Spleen (tissue), 11 donors: Measurements from ENCODE around the gene MAD2L2. TPM values are rescaled to one million over a fixed set of nuclear protein-coding genes. Genes with fewer than 3 reads are reported as not detected.

ENCODE experiments used
- DNase-seq: peaks from one replicate; pipeline ENCODE4 v3.0.0-alpha.2; 2020
- H3K27ac ChIP-seq, 8 donors: fragments of 200-600 bp; sonication (generic) in 7 of 8; 1 replicate in 4 of 8; 2 replicates in 4 of 8; pipeline versions ENCODE4 v1.5.0 to v1.8.0; 2016 to 2021; ENCODE audit warnings: inconsistent platforms in 4 of 8, mild to moderate bottlenecking in 4 of 8, moderate library complexity in 1 of 8
- H3K27me3 ChIP-seq, 7 donors: fragments of 200-600 bp; sonication (generic) in 6 of 7; replicated peaks in 1 of 7; 1 replicate in 4 of 7; 2 replicates in 3 of 7; pipeline versions ENCODE4 v1.5.0 to v1.8.0; 2016 to 2021; ENCODE audit warnings: inconsistent platforms in 3 of 7, mild to moderate bottlenecking in 1 of 7
- H3K36me3 ChIP-seq, 6 donors: fragments of 200-600 bp; sonication (generic) in 5 of 6; 1 replicate in 4 of 6; 2 replicates in 2 of 6; pipeline versions ENCODE4 v1.5.0 to v1.8.0; 2016 to 2021; ENCODE audit warnings: inconsistent platforms in 2 of 6
- H3K4me1 ChIP-seq, 6 donors: fragments of 200-600 bp; sonication (generic) in 5 of 6; 1 replicate in 3 of 6; 2 replicates in 3 of 6; pipeline versions ENCODE4 v1.5.0 to v1.8.0; 2016 to 2021; ENCODE audit warnings: inconsistent platforms in 3 of 6
- H3K4me3 ChIP-seq, 8 donors: fragments of 200-600 bp; sonication (generic) in 7 of 8; 1 replicate in 4 of 8; 2 replicates in 4 of 8; pipeline versions ENCODE4 v1.5.0 to v1.8.0; 2016 to 2021; ENCODE audit warnings: inconsistent platforms in 4 of 8, mild to moderate bottlenecking in 4 of 8, moderate library complexity in 2 of 8
- H3K9me3 ChIP-seq, 8 donors: fragments of 200-600 bp; sonication (generic) in 7 of 8; 1 replicate in 4 of 8; 2 replicates in 4 of 8; pipeline versions ENCODE4 v1.5.0 to v1.8.0; 2016 to 2021; ENCODE audit warnings: inconsistent platforms in 4 of 8
- CTCF ChIP-seq, 11 experiments: fragments of 200-600 bp in 7 of 11; fragments of 450-650 bp in 4 of 11; sonication (generic) in 4 of 11; IDR thresholded peaks in 8 of 11; conservative IDR thresholded peaks in 3 of 11; 1 replicate in 7 of 11; 2 replicates in 4 of 11; pipeline versions ENCODE4 v1.4.0 to v1.8.0; 2016 to 2021; ENCODE audit warnings: antibody characterized with exemption in 11 of 11, inconsistent platforms in 4 of 11, mild to moderate bottlenecking in 1 of 11
- POLR2A ChIP-seq, 3 donors: fragments of 450-650 bp; IDR thresholded peaks; one replicate each; pipeline ENCODE4 v1.5.1; 2017; ENCODE audit warnings: antibody characterized with exemption in 3 of 3, mild to moderate bottlenecking in 1 of 3
- POLR2AphosphoS5 ChIP-seq, 3 donors: sonication (generic); formaldehyde crosslinking; IDR thresholded peaks; one replicate each; pipeline ENCODE4 v1.5.1; 2017; ENCODE audit warnings: antibody characterized with exemption in 3 of 3
- WGBS, 5 donors: extraction: QIAGEN DNeasy Blood & Tissue Kit in 3 of 5; methylation state at CpG; one replicate each; pipeline versions ENCODE4 v1.1.5 to v1.1.7; 2013 to 2018; 5-methylcytosine and 5-hydroxymethylcytosine counted together
- intact Hi-C: fragments of 100-400 bp; cut with DNase I; formaldehyde crosslinking; loops from one replicate; pipeline ENCODE4 v1.15.0; 2023; ENCODE audit warnings: low total_unique reads
- polyA plus RNA-seq, 3 donors: library from polyadenylated mRNA; stranded (reverse); fragments of 200-250 nt; gene quantifications; one replicate each; pipeline ENCODE4 v1.2.1, GENCODE V29; 2013
- total RNA-seq, 7 donors: library from RNA; depleted of rRNA in 3 of 7; stranded (reverse); fragments of >200 nt in 3 of 7; fragmentation: NEBNext Ultra II Directional in 4 of 7; extraction: Animal tissue kit (Norgen Biotek cat#: 25700) in 4 of 7; gene quantifications; one replicate each; pipeline versions ENCODE4 v1.1.0 to v1.2.1, GENCODE V29; 2016 to 2021
- donor health status: healthy with polysubstance abuse.
- donor health status: DM: no; HTN: no; CAD: no; lungs with moderate emphysema.
- donor health status: DM: no; HTN: no; CAD: no.
- donor health status: Bipolar disorder and iron deficiency.
- donor health status: healthy.
- donor health status: DM: no; HTN: no; CAD: no.
- donor health status: DM: yes; HTN: yes; CAD: no.

MAD2L2 gene
- total and polyA plus RNA-seq, 10 donors: 22.7 to 42.1 (median 32.2) TPM

- peaks cover under 1 to 72% (median 38%) of the 10 kb centered on the region in 7 donors for H3K27me3 ChIP-seq
- H3K27ac ChIP-seq: no peak overlapping the region
- no peaks in the 10 kb centered on the region for H3K9me3 ChIP-seq
- no peak overlapping the region for H3K4me3 ChIP-seq
- H3K4me1 ChIP-seq: peaks cover 0 to 14% (median 11%) of the 10 kb centered on the region in 6 donors
- no peak for DNase-seq
- no peaks in the 10 kb centered on the region for H3K36me3 ChIP-seq
- TF ChIP-seq POLR2A (IDR thresholded peaks at IDR 0.05): no peak
- no peak for TF ChIP-seq CTCF (IDR thresholded peaks at IDR 0.05 in 8 of 11, conservative IDR thresholded peaks at IDR 0.05 in 3 of 11)
- TF ChIP-seq POLR2AphosphoS5 (IDR thresholded peaks at IDR 0.05): no peak
- 61 to 90% (median 69%) methylated on average over 5 to 8 of the region's 8 CpGs for WGBS, 5 donors
- intact Hi-C loops: no loop called here
Measured at GRCh38 chr1:11697188-11697892, 16.4 kb upstream of the MAD2L2 start.

- H3K9me3 ChIP-seq: no peaks in the 10 kb centered on the region
- H3K4me1 ChIP-seq: peaks cover 11 to 29% (median 24%) of the 10 kb centered on the region in 6 donors
- no peaks in the 10 kb centered on the region for H3K36me3 ChIP-seq
- no peak overlapping the region for H3K4me3 ChIP-seq
- no peak overlapping the region for H3K27ac ChIP-seq
- TF ChIP-seq POLR2A (IDR thresholded peaks at IDR 0.05) (no peak), POLR2AphosphoS5 (IDR thresholded peaks at IDR 0.05) (no peak), CTCF (IDR thresholded peaks at IDR 0.05 in 8 of 11, conservative IDR thresholded peaks at IDR 0.05 in 3 of 11) (no peak)
- 81 to 97% (median 86%) methylated on average over 6 of the region's 6 CpGs for WGBS, 5 donors
- intact Hi-C loops: no loop called here
- DNase-seq: no peak
- peaks cover 5 to 75% (median 43%) of the 10 kb centered on the region in 7 donors for H3K27me3 ChIP-seq
Measured at GRCh38 chr1:11695861-11696260, 14.9 kb upstream of the MAD2L2 start.

GRCh38 chr1:11693917-11694316, 13.0 kb upstream of the MAD2L2 start:
- Histone ChIP-seq H3K9me3 (no peaks in the 10 kb centered on the region), H3K27me3 (peaks cover 5 to 77% (median 51%) of the 10 kb centered on the region in 7 donors), H3K36me3 (no peaks in the 10 kb centered on the region), H3K4me3 (no peak overlapping the region), H3K27ac (no peak overlapping the region), H3K4me1 (peaks cover 15 to 40% (median 33%) of the 10 kb centered on the region in 6 donors)
- DNase-seq: no peak
- TF ChIP-seq CTCF (IDR thresholded peaks at IDR 0.05 in 8 of 11, conservative IDR thresholded peaks at IDR 0.05 in 3 of 11): no peak
- TF ChIP-seq POLR2A (IDR thresholded peaks at IDR 0.05): no peak
- no peak for TF ChIP-seq POLR2AphosphoS5 (IDR thresholded peaks at IDR 0.05)
- intact Hi-C loops: no loop called here
- WGBS, 5 donors: 58 to 77% (median 64%) methylated on average over 5 of the region's 5 CpGs

- intact Hi-C loops: no loop called here
- Histone ChIP-seq H3K4me3 (peak overlapping the region in 1 of 8 donors; percentile 66), H3K27ac (no peak overlapping the region), H3K4me1 (peaks cover 15 to 40% (median 33%) of the 10 kb centered on the region in 6 donors), H3K27me3 (peaks cover 5 to 85% (median 54%) of the 10 kb centered on the region in 7 donors), H3K36me3 (no peaks in the 10 kb centered on the region), H3K9me3 (no peaks in the 10 kb centered on the region)
- DNase-seq: no peak
- TF ChIP-seq CTCF (IDR thresholded peaks at IDR 0.05 in 8 of 11, conservative IDR thresholded peaks at IDR 0.05 in 3 of 11) (no peak), POLR2A (IDR thresholded peaks at IDR 0.05) (no peak), POLR2AphosphoS5 (IDR thresholded peaks at IDR 0.05) (no peak)
- 2 to 14% (median 6%) methylated on average over 5 to 6 of the region's 6 CpGs for WGBS, 5 donors
Measured at GRCh38 chr1:11693024-11693590, 12.2 kb upstream of the MAD2L2 start.
